GM19452 (cell line): ENCODE data around the gene LBHD2.

ENCODE experiments used
- ATAC-seq: cut with Tn5 transposase; IDR thresholded peaks from one replicate; pipeline ENCODE4 v1.9.1; 2021; ENCODE audit not compliant: unreplicated experiment

Gene LBHD2

DNA sequence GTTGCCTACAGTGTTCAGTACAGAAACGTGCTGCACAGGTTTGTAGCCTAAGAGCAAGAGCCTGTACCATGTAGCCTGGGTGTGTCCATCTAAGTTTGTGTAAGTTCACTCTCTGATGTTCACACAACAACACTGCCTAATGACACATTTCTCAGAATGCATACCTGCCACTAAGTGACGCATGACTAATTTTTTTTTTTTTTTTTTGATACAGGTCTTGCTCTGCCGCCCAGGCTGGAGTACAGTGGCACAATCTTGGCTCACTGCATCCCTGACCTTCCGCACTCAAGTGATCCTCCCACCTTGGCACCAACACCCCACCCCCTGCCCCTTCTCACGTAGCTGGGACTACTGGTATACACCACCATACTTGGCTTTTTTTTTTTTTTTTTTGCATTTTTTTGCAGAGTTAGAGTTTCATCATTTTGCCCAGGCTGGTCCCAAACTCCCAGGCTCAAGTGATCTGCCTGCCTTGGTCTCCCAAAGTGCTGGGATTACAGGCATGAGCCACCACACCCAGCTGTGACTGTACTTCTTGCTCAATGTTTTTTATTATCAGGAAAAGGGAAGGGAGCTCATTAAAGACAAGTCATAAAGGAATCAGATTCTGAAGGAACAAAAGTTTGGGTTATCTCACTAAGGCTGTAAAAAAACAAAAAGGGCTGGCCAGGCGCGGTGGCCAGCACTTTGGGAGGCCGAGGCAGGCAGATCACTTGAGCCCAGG lies 16.6 kb upstream of the LBHD2 start:
- no peak for ATAC-seq

DNA sequence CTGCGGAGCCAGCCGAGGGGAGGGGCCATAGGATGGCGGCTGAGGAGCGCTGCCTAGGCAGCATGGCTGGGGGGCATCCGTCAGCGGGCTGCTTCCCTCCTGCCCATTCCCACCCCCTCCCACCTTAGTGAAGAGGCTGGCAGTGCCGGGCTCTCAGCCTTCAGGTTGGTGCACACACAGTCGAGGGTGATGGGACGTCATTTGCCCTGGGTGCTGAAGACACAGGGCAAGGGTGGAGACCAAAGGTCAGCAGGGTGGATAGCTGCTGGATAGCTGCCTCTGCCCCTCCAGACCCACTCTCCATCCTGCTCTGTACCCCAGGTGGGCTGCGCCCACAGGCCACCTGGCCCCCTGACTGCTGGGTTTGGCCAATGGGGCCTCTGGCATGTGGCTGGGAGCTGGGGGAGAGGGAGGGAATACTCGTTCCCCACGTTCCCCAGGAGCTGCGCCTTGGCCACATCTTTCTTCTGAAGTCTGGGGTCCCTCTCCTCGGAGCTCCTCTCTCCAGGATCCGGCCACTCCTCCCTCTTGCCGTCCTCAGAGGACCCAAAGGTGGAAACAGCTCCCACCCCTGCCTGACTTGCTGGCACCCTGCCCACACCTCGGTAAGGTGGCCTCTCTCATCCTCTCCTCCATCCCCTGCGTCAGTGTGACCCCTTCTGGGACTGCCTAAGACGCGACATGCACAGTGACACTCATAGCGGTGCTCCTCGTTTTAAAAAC lies 15.5 kb upstream of the LBHD2 start:
- ATAC-seq, result no peak

DNA sequence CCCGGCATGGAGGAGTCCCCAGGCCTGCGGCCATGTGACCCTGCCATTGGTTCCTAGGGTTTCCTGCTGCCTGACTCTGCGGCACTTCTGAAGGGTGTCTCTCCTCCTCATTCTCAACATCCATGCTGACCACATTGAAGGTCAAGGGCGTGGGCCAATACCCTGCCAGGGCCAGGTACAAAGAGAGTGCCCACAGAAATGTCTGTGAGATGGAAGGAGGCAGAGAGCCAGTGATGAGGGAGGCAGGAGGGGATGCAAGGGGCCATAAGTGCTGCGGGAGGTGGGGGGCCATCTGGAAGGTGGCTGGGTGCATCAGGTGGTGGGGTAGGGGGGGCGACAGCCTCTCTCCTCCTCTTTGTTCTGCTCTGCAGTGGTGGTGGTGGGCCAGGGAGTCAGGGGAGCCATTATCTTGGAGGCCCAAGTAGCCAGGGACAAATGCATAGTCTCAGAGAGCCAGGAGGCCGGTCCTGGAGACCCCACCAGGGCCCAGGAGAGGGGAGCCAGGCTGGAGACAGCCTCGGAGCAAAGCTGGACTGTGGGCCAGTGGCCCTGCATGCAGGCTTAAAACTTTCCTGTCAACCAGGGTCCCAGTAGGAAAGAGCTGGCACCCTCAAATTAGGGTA lies 13.6 kb upstream of the LBHD2 start:
- ATAC-seq, result no peak

- ATAC-seq, result no peak
Measured at GRCh38 chr14:103070971-103071542, 13.0 kb upstream of the LBHD2 start.

- ATAC-seq, result no peak
Measured at GRCh38 chr14:103071544-103072251, 12.3 kb upstream of the LBHD2 start.

DNA sequence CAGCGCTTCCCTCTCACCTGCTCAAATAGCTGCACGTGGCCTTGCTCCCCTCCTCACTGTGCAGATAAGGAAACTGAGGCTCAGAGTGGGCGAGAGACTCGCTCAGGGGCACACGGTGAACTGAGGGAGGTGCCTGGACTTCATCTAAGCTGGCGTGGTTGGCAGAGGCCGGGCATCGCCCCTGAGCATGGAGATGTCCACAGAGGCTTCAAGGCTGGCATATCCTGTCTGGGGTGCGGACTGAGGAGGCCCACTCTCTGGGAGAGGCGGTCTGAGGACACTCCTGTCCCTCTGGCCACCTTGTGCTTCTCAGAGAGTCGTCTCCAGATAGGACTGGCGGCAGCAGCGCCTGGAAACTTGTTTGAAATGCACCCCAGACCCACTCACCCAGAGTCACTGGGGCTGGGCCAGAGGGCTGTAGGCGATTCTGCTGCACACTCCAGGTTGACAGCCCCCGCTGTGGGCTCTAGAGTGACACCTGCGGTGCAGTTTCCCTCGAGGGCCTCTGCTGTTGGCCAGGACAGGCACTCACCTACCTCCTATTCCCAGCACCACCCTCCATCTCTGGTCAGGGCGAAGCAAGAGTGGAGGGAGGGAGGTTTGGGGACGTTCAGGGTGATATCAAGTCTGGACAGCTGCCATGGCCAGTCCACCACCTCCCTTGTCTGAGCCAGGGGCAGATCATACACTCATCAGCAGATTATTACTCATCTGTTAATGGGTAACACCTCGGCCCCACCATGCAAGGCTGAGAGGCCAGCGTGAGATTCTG lies 11.2 kb upstream of the LBHD2 start:
- ATAC-seq, result no peak

GRCh38 chr14:103073367-103073875 lies 10.6 kb upstream of the LBHD2 start:
- no peak for ATAC-seq

DNA sequence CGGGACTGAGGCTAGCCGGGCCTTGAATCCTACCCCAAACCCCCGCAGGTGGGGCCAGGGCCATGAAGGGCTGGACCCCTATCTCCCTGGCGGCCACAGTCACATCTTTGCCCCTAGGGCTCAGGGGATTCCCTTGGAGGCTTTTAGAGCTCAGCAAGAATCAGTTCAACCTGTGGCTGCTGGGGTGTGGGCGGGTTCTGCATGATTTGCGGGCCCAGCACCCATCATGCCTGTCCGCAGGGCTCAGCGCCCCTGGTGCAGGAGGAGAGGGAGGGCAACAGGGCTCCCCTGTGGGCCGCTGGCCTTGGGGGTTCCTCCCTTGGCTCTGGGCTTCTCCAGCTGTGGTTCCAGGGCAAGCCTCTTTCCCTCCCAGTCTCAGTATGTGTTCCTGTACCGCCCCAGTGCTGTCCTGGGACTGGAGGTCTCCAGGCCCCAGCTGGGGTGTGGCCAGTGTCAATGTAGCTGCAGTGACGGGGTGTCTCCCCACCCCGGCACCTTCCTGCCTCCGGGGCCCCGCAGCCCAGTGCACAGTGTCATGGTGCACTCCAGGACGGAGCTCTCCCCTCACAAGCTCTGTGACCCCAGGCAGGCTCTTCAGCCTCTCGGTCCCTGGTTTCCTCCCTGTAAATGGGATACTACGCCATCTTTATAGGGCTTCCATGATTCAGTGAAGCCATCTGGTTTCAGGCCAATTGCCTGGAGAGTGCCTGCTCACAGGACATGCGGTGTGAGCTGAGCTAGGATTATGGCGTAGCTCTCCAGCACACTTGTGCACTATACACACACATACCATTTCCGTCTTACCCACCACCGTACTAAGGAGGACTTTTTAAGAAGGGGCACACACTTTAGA lies 9.9 kb upstream of the LBHD2 start:
- ATAC-seq, result no peak

GRCh38 chr14:103074729-103075367 lies 9.2 kb upstream of the LBHD2 start:
- ATAC-seq, result peak; percentile 8

DNA sequence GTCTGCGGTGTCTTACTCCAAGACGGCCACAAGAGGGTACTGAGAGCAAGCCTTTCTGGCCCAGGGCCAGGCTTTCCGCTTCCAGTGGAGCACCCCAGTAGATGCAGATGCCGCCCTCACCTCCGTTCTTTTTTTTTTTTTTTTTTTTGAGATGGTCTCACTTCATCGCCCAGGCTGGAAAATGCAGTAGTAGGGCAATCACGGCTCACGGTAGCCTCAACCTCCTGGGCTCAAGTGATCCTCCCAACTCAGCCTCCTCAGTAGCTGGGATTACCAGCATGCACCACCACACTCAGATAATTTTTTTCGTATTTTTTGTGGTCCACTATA lies 5.6 kb upstream of the LBHD2 start:
- ATAC-seq, result no peak

- ATAC-seq, result no peak
Measured at GRCh38 chr14:103078860-103079587, 5.0 kb upstream of the LBHD2 start.

- no peak for ATAC-seq
Measured at GRCh38 chr14:103081951-103082350, 2.1 kb upstream of the LBHD2 start.

DNA sequence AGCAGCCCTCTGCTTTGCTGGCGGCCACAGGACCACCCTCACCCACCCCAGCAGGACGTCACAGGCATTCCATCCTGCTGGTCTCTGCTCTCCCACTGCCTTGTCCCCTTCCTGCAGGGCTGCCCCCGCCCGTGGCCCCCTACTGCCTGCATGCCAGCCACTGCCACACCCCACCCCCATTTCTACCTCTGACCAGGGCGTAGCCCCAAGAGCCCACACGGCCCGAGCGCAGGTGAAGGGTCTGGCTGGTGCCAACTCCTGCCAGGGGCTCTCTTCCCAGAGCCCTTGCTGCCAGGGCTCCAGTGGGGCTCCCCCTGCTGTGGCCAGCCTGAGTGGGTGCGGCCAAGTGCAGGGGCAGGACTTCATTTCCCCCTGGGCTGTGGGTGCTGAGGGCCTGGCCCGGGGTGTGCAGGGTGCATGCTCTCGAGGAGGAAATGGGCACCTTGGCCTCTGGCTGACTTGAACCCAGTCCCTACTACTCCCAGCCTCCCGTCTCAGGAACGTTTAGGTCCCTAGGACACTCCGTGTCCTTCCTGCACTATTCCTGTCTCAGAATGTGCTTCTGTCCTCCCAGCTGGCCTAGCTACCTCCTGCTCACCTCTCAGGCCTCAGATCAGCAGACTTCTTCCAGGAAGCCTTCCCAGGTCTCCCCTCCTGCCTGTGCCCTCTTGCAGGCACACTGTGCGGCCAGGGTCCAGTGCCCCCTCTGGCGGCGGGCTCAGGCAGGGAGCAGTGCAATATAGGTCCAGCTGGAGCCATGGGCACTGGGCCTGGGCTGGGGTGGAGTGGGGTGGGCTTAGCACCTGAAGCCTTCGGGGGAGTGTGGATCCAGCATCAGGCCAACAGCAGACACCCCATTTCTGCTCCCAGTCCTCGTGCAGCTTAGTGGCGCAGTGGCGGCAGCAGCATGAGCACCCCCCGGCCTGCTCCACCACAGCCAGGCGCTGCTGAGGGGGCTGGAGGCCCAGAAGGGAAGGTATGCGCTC lies 1.4 kb downstream of the LBHD2 start:
- ATAC-seq, result no peak

- ATAC-seq, result no peak
Measured at GRCh38 chr14:103086771-103087342, 2.8 kb downstream of the LBHD2 start.

GRCh38 chr14:103087343-103087835 lies 3.4 kb downstream of the LBHD2 start:
- ATAC-seq, result no peak

GRCh38 chr14:103088921-103089320 lies 4.9 kb downstream of the LBHD2 start:
- ATAC-seq, result no peak
